Testis (tissue), 2 donors: Measurements from ENCODE around the gene CYP4F2.

ENCODE experiments used
- POLR2A ChIP-seq: fragments of 450-650 bp; IDR thresholded peaks from one replicate; pipeline ENCODE4 v1.6.1; 2017; ENCODE audit warnings: antibody characterized with exemption, mild to moderate bottlenecking, moderate library complexity
- TF ChIP-seq, protein P1 (sequence below), 3 experiments: fragments of 450-650 bp in 2 of 3; fragments of 200-600 bp in 1 of 3; sonication (generic) in 1 of 3; IDR thresholded peaks; one replicate each; pipeline ENCODE4 v1.5.1; 2016 to 2019; ENCODE audit warnings: antibody characterized with exemption in 3 of 3, mild to moderate bottlenecking in 2 of 3, moderate library complexity in 1 of 3

GRCh38 chr19:15913830-15914229, 16.0 kb upstream of the CYP4F2 start:
- TF ChIP-seq, protein P1, sequence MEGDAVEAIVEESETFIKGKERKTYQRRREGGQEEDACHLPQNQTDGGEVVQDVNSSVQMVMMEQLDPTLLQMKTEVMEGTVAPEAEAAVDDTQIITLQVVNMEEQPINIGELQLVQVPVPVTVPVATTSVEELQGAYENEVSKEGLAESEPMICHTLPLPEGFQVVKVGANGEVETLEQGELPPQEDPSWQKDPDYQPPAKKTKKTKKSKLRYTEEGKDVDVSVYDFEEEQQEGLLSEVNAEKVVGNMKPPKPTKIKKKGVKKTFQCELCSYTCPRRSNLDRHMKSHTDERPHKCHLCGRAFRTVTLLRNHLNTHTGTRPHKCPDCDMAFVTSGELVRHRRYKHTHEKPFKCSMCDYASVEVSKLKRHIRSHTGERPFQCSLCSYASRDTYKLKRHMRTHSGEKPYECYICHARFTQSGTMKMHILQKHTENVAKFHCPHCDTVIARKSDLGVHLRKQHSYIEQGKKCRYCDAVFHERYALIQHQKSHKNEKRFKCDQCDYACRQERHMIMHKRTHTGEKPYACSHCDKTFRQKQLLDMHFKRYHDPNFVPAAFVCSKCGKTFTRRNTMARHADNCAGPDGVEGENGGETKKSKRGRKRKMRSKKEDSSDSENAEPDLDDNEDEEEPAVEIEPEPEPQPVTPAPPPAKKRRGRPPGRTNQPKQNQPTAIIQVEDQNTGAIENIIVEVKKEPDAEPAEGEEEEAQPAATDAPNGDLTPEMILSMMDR (IDR thresholded peaks at IDR 0.05): no peak
- no peak for TF ChIP-seq POLR2A
